Esophagus squamous epithelium (tissue), 5 donors: Measurements from ENCODE around the gene PXK. TPM values are rescaled to one million over a fixed set of nuclear protein-coding genes. Genes with fewer than 3 reads are reported as not detected.

Source experiments
- DNase-seq: peaks from one replicate; lab custom pipeline; 2025; lab: John Stamatoyannopoulos, UW
- H3K27ac ChIP-seq, 4 donors: fragments of 200-600 bp; sonication (generic); one replicate each; pipeline ENCODE4 v1.5.1; 2016 to 2019; ENCODE audit warnings: mild to moderate bottlenecking in 1 of 4
- H3K27me3 ChIP-seq, 4 donors: fragments of 200-600 bp; sonication (generic); 1 replicate in 3 of 4; 2 replicates in 1 of 4; pipeline versions ENCODE4 v1.5.1 to v1.6.0; 2017 to 2021; ENCODE audit warnings: antibody characterized with exemption in 1 of 4
- H3K36me3 ChIP-seq, 3 donors: fragments of 200-600 bp; sonication (generic); one replicate each; pipeline ENCODE4 v1.5.1; 2016 to 2019
- H3K4me1 ChIP-seq, 3 donors: fragments of 200-600 bp; sonication (generic); one replicate each; pipeline ENCODE4 v1.5.1; 2017 to 2019
- H3K4me3 ChIP-seq, 4 donors: fragments of 200-600 bp; sonication (generic); 1 replicate in 3 of 4; 2 replicates in 1 of 4; pipeline ENCODE4 v1.5.1; 2016 to 2019; ENCODE audit warnings: mild to moderate bottlenecking in 2 of 4, moderate library complexity in 1 of 4
- H3K9me3 ChIP-seq, 3 donors: fragments of 200-600 bp; sonication (generic); one replicate each; pipeline ENCODE4 v1.5.1; 2016 to 2019
- POLR2A ChIP-seq, 4 donors: fragments of 450-650 bp; IDR thresholded peaks; one replicate each; pipeline ENCODE4 v1.6.1; 2017; ENCODE audit warnings: antibody characterized with exemption in 4 of 4, mild to moderate bottlenecking in 4 of 4, moderate library complexity in 3 of 4
- WGBS, 2 donors: methylation state at CpG; one replicate each; pipeline ENCODE4 v1.1.5; 2018; 5-methylcytosine and 5-hydroxymethylcytosine counted together
- intact Hi-C: fragments of 100-400 bp; cut with DNase I; formaldehyde crosslinking; loops from one replicate; pipeline ENCODE4 v1.15.0; 2022
- small RNA-seq, 4 donors: library from RNA; depleted of rRNA; stranded (forward); fragments of <200 nt; gene quantifications; one replicate each; pipeline ENCODE3, GENCODE V24; 2016
- total RNA-seq, 4 donors: library from RNA; depleted of rRNA; stranded (reverse); fragments of >200 nt; gene quantifications; one replicate each; pipeline ENCODE4 v1.1.0, GENCODE V29; 2016
- TF ChIP-seq, protein P1 (sequence below), 6 experiments: fragments of 450-650 bp in 4 of 6; fragments of 200-600 bp in 2 of 6; sonication (generic) in 2 of 6; IDR thresholded peaks; one replicate each; pipeline ENCODE4 v1.5.1; 2016 to 2019; ENCODE audit warnings: antibody characterized with exemption in 6 of 6, mild to moderate bottlenecking in 4 of 6, moderate library complexity in 4 of 6
- donor health status: DM: yes; HTN: yes; CAD: no.

PXK gene
- total RNA-seq, 4 donors from 2014 or later = 6.5 to 25.9 (median 12.2) TPM

DNA sequence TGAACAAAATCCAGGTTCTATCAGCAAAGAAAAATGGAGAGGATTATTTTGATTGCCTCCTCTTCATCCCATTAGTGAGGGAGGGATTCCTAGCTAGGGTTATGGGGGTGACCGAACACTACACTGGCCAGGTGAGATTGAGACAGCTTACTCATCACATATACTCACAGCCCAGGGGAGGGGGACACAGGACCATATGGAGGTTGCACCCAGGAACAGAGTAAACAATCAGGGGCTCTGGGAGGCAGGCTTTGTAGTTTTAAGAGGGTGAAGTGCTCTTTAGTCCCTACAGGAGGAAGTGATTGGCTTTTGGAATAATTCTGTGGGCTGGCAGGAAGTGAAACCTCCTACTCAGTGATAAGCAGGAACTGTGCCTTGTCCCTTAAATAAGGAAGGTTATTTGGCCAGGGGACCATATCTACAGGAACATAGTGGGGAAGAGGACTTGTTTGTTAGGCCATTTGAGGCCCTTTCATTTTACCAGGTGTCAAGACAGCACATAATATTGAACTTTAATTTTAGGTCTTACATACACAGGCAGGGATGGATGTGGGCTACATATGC lies 141.7 kb downstream of the PXK start:
- Histone ChIP-seq H3K36me3 (no peaks in the 10 kb centered on the region), H3K9me3 (no peaks in the 10 kb centered on the region), H3K27me3 (no peaks in the 10 kb centered on the region), H3K4me3 (no peak overlapping the region), H3K27ac (no peak overlapping the region), H3K4me1 (peaks cover 13 to 37% (median 26%) of the 10 kb centered on the region in 3 donors)
- TF ChIP-seq, protein P1, sequence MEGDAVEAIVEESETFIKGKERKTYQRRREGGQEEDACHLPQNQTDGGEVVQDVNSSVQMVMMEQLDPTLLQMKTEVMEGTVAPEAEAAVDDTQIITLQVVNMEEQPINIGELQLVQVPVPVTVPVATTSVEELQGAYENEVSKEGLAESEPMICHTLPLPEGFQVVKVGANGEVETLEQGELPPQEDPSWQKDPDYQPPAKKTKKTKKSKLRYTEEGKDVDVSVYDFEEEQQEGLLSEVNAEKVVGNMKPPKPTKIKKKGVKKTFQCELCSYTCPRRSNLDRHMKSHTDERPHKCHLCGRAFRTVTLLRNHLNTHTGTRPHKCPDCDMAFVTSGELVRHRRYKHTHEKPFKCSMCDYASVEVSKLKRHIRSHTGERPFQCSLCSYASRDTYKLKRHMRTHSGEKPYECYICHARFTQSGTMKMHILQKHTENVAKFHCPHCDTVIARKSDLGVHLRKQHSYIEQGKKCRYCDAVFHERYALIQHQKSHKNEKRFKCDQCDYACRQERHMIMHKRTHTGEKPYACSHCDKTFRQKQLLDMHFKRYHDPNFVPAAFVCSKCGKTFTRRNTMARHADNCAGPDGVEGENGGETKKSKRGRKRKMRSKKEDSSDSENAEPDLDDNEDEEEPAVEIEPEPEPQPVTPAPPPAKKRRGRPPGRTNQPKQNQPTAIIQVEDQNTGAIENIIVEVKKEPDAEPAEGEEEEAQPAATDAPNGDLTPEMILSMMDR (IDR thresholded peaks at IDR 0.05) = no peak
- no peak for TF ChIP-seq POLR2A (IDR thresholded peaks at IDR 0.05)
- no peak for DNase-seq
- intact Hi-C loops = no loop called here
- 100% methylated on average over 1 of the region's 1 CpG; no CpG with 5 or more reads in 1 of the 2 donors for WGBS, 2 donors

DNA sequence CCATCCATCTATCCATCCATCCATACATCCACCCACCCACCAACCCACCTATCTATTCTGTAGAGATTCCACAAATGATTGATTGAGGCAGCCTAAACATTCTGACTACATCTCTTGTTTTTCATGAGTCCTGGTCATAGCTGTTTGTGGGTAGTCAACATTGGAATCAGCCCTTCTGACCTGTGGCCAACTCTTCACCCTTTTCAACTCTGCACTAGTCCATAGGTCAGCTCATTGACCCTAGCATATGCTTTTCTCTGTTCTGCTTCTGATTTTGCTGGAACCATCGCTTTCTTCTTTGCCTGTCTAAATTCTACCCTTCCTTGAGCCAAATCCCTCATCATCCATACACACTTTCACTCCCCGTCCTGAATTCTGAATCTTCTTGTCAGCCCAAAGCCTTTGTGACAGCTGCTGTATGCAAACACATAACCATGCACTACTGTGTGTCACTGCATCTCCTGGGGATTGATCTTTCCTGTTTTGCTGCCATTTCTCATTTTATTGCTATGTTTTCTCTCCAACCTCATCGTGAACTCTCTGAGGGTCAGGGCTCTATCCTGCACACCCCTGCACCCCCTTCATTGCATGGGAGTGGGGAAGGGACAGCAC lies 142.4 kb downstream of the PXK start:
- TF ChIP-seq, protein P1 (IDR thresholded peaks at IDR 0.05) = no peak
- no peak for TF ChIP-seq POLR2A (IDR thresholded peaks at IDR 0.05)
- 72 to 80% methylated on average over 3 of the region's 3 CpGs for WGBS, 2 donors
- Histone ChIP-seq H3K27me3 (no peaks in the 10 kb centered on the region), H3K36me3 (no peaks in the 10 kb centered on the region), H3K4me1 (peaks cover 13 to 30% (median 23%) of the 10 kb centered on the region in 3 donors), H3K4me3 (no peak overlapping the region), H3K9me3 (no peaks in the 10 kb centered on the region), H3K27ac (no peak overlapping the region)
- no peak for DNase-seq
- intact Hi-C loops = no loop called here

Small RNA genes within 50 kb of the gene (small RNA-seq; reads per million reads assigned to genes)
- gene AC098479.1 = 0 reads per million in 4 donors

Other genes with a start within 250 kb of the PXK start
- gene DNASE1L3, start 121.9 kb upstream of the PXK start, total RNA-seq = 10 to 100 TPM in 3 of 4 donors, 1 to 10 TPM in 1; 8.3 to 15.3 (median 11.9) TPM
- 10 to 100 TPM in 1 of 4 donors, 1 to 10 TPM in 3; 5.8 to 16.5 (median 8.9) TPM for gene ABHD6, start 95.1 kb upstream of the PXK start, total RNA-seq
- 10 to 100 TPM in 3 of 4 donors, 1 to 10 TPM in 1; 8.1 to 15.5 (median 11.1) TPM for gene RPP14, start 26.6 kb upstream of the PXK start, total RNA-seq
- 10 to 100 TPM in 1 of 4 donors, 1 to 10 TPM in 3; 4.5 to 10.1 (median 5.2) TPM for gene HTD2, start 26.4 kb upstream of the PXK start, total RNA-seq
- 100 to 1,000 TPM in 1 of 4 donors, 10 to 100 TPM in 3; 52.6 to 104 (median 83.0) TPM for gene PDHB, start 100.9 kb downstream of the PXK start, total RNA-seq
- gene KCTD6, start 159.2 kb downstream of the PXK start, total RNA-seq = 10 to 100 TPM in 3 of 4 donors, 1 to 10 TPM in 1; 8.3 to 24.6 (median 16.2) TPM
- gene ACOX2, start 204.3 kb downstream of the PXK start, total RNA-seq = 10 to 100 TPM in 2 of 4 donors, 1 to 10 TPM in 2; 5.3 to 14.1 (median 10.0) TPM
- 10 to 100 TPM in 2 of 4 donors, 1 to 10 TPM in 2; 3.9 to 78.6 (median 10.8) TPM for gene FAM107A, start 244.5 kb downstream of the PXK start, total RNA-seq